ENCODE data around the gene SLCO2A1.

The SLCO2A1 gene

GRCh38 chr3:134065252-134066157 lies 35.8 kb upstream of the SLCO2A1 start:
- TF ChIP-seq CREB5 (CRISPR knock-in tag; IDR thresholded peaks at IDR 0.05; ENCODE audit: low read depth): no peak
- TF ChIP-seq ZNF565 (CRISPR knock-in tag; conservative IDR thresholded peaks at IDR 0.05; ENCODE audit: low read depth): no peak
- no peak for TF ChIP-seq CSDC2 (CRISPR knock-in tag; IDR thresholded peaks at IDR 0.05)
- TF ChIP-seq ZC3H10 (CRISPR knock-in tag; IDR thresholded peaks at IDR 0.05): no peak
- TF ChIP-seq CSRNP3 (CRISPR knock-in tag; IDR thresholded peaks at IDR 0.05): no peak
- no peak for TF ChIP-seq PATZ1 (CRISPR knock-in tag; IDR thresholded peaks at IDR 0.05; ENCODE audit: borderline replicate concordance)
- no peak for TF ChIP-seq ARNTL (CRISPR knock-in tag; IDR thresholded peaks at IDR 0.05; ENCODE audit: borderline replicate concordance, low read depth)
- no peak for TF ChIP-seq ZNF8 (CRISPR knock-in tag; IDR thresholded peaks at IDR 0.05)
- no peak for TF ChIP-seq TCF4 (CRISPR knock-in tag; IDR thresholded peaks at IDR 0.05; ENCODE audit: borderline replicate concordance)
- no peak for TF ChIP-seq ZNF70 (CRISPR knock-in tag; IDR thresholded peaks at IDR 0.05)
- no peak for TF ChIP-seq PPARA (CRISPR knock-in tag; IDR thresholded peaks at IDR 0.05; ENCODE audit: borderline replicate concordance)
- no peak for TF ChIP-seq POU6F1 (CRISPR knock-in tag; IDR thresholded peaks at IDR 0.05; ENCODE audit: borderline replicate concordance, low read depth)
- no peak for TF ChIP-seq TOX (CRISPR knock-in tag; IDR thresholded peaks at IDR 0.05; ENCODE audit: borderline replicate concordance)
- TF ChIP-seq BACH2 (CRISPR knock-in tag; IDR thresholded peaks at IDR 0.05; ENCODE audit: borderline replicate concordance): no peak
- no peak for TF ChIP-seq GLIS3 (CRISPR knock-in tag; IDR thresholded peaks at IDR 0.05)
- no peak for TF ChIP-seq TSHZ2 (CRISPR knock-in tag; IDR thresholded peaks at IDR 0.05)
- ATAC-seq: no peak

GRCh38 chr3:134064081-134064480 lies 34.4 kb upstream of the SLCO2A1 start:
- no peak for TF ChIP-seq ZC3H10 (CRISPR knock-in tag; IDR thresholded peaks at IDR 0.05)
- TF ChIP-seq BACH2 (CRISPR knock-in tag; IDR thresholded peaks at IDR 0.05; ENCODE audit: borderline replicate concordance): no peak
- ATAC-seq: no peak

- TF ChIP-seq CREB5 (CRISPR knock-in tag; IDR thresholded peaks at IDR 0.05; ENCODE audit: low read depth) (no peak), TCF4 (CRISPR knock-in tag; IDR thresholded peaks at IDR 0.05; ENCODE audit: borderline replicate concordance) (no peak)
Observed at GRCh38 chr3:134061401-134061800, 31.7 kb upstream of the SLCO2A1 start.

More at GRCh38 chr3:134061401-134061800, 31.7 kb upstream of the SLCO2A1 start:
- ATAC-seq: no peak
